CD14-positive monocyte (primary cell): ENCODE results near the gene TTLL10. TPM values are rescaled to one million over a fixed set of nuclear protein-coding genes. Genes with fewer than 3 reads are reported as not detected.

Source experiments
- DNase-seq, 3 donors: peaks; one replicate each; pipeline ENCODE4 v3.0.0-alpha.2; 2011 to 2022
- H2AFZ ChIP-seq: 2 replicates; pipeline ENCODE4 v1.6.0; 2012; ENCODE audit warnings: mild to moderate bottlenecking, low read depth, low read length, inconsistent platforms; ENCODE audit not compliant: insufficient read depth, poor library complexity, severe bottlenecking
- H3K27ac ChIP-seq, 2 donors: 1 replicate in 1 of 2; 2 replicates in 1 of 2; pipeline ENCODE4 v1.5.1; 2012 to 2013; ENCODE audit warnings: low read length in 2 of 2, control low read depth in 1 of 2, inconsistent platforms in 1 of 2, low read depth in 1 of 2, mild to moderate bottlenecking in 1 of 2
- H3K27me3 ChIP-seq, 2 donors: one replicate each; pipeline versions ENCODE4 v1.6.0 to v1.6.1; 2011 to 2013; ENCODE audit warnings: low read length in 2 of 2; ENCODE audit not compliant: control insufficient read depth in 2 of 2, insufficient read depth in 2 of 2
- H3K36me3 ChIP-seq, 2 donors: replicated peaks in 1 of 2; 1 replicate in 1 of 2; 2 replicates in 1 of 2; pipeline versions ENCODE4 v1.5.1 to v1.6.1; 2012 to 2013; ENCODE audit warnings: low read length in 2 of 2, control low read depth in 1 of 2, inconsistent platforms in 1 of 2, mild to moderate bottlenecking in 1 of 2; ENCODE audit not compliant: insufficient read depth in 2 of 2, control insufficient read depth in 1 of 2
- H3K4me1 ChIP-seq, 2 donors: 1 replicate in 1 of 2; 2 replicates in 1 of 2; pipeline versions ENCODE4 v1.5.1 to v1.6.1; 2012 to 2013; ENCODE audit warnings: low read length in 2 of 2, control low read depth in 1 of 2, inconsistent platforms in 1 of 2, mild to moderate bottlenecking in 1 of 2, moderate library complexity in 1 of 2; ENCODE audit not compliant: insufficient read depth in 2 of 2, control insufficient read depth in 1 of 2
- H3K4me2 ChIP-seq: replicated peaks from 2 replicates; pipeline ENCODE3; 2012; ENCODE audit warnings: low read length, moderate library complexity, mild to moderate bottlenecking; ENCODE audit not compliant: poor library complexity, severe bottlenecking; ENCODE audit errors: extremely low read depth
- H3K4me3 ChIP-seq, 3 experiments: fragments of 200-600 bp in 1 of 3; sonication (generic) in 1 of 3; replicated peaks in 1 of 3; 1 replicate in 2 of 3; 2 replicates in 1 of 3; pipeline ENCODE4 v1.5.1; 2011 to 2013; ENCODE audit warnings: low read length in 3 of 3, mild to moderate bottlenecking in 3 of 3, control low read depth in 2 of 3, low read depth in 2 of 3, inconsistent platforms in 1 of 3, moderate library complexity in 1 of 3
- H3K79me2 ChIP-seq: 2 replicates; pipeline ENCODE4 v1.6.0; 2012; ENCODE audit warnings: mild to moderate bottlenecking, control low read depth, inconsistent platforms, low read length, moderate library complexity; ENCODE audit not compliant: insufficient read depth
- H3K9ac ChIP-seq: 2 replicates; pipeline ENCODE4 v1.6.0; 2017; ENCODE audit warnings: low read length, mild to moderate bottlenecking; ENCODE audit not compliant: insufficient read depth, poor library complexity, severe bottlenecking
- H3K9me3 ChIP-seq, 2 donors: replicated peaks in 1 of 2; 1 replicate in 1 of 2; 2 replicates in 1 of 2; pipeline versions ENCODE4 v1.5.1 to v1.6.1; 2012 to 2013; ENCODE audit warnings: low read length in 2 of 2, control low read depth in 1 of 2; ENCODE audit not compliant: control insufficient read depth in 1 of 2, insufficient read depth in 1 of 2
- H4K20me1 ChIP-seq: 2 replicates; pipeline ENCODE4 v1.6.0; 2012; ENCODE audit warnings: mild to moderate bottlenecking, low read length, control low read depth, moderate library complexity; ENCODE audit not compliant: insufficient read depth
- H3K27ac Mint-ChIP-seq, 7 donors: one replicate each; pipeline ENCODE4 v1.8.0; 2020; ENCODE audit warnings: mild to moderate bottlenecking in 7 of 7, mixed read lengths in 7 of 7, moderate library complexity in 6 of 7, inconsistent platforms in 2 of 7
- H3K27me3 Mint-ChIP-seq, 3 donors: one replicate each; pipeline ENCODE4 v1.8.0; 2021 to 2022; ENCODE audit warnings: low read depth in 3 of 3, mild to moderate bottlenecking in 3 of 3, mixed read lengths in 3 of 3, moderate library complexity in 3 of 3, inconsistent platforms in 1 of 3
- H3K36me3 Mint-ChIP-seq, 2 donors: one replicate each; pipeline ENCODE4 v1.8.0; 2020; ENCODE audit warnings: mixed read lengths in 2 of 2, inconsistent platforms in 1 of 2, mild to moderate bottlenecking in 1 of 2
- H3K4me1 Mint-ChIP-seq: one replicate; pipeline ENCODE4 v1.8.0; 2020; ENCODE audit warnings: mild to moderate bottlenecking, mixed read lengths
- H3K4me3 Mint-ChIP-seq, 2 donors: one replicate each; pipeline ENCODE4 v1.8.0; 2020; ENCODE audit warnings: mild to moderate bottlenecking in 2 of 2, mixed read lengths in 2 of 2, moderate library complexity in 1 of 2
- H3K9me3 Mint-ChIP-seq, 7 donors: one replicate each; pipeline ENCODE4 v1.8.0; 2020 to 2022; ENCODE audit warnings: mixed read lengths in 7 of 7, mild to moderate bottlenecking in 6 of 7, moderate library complexity in 6 of 7, inconsistent platforms in 2 of 7
- CTCF ChIP-seq: fragments of 200-600 bp; IDR thresholded peaks from one replicate; pipeline ENCODE4 v1.8.0; 2022; ENCODE audit warnings: antibody characterized with exemption, mild to moderate bottlenecking
- WGBS: methylation state at CpG from one replicate; pipeline ENCODE4 v1.1.5; 2013; ENCODE audit warnings: missing lambda C conversion rate; ENCODE audit not compliant: insufficient coverage; 5-methylcytosine and 5-hydroxymethylcytosine counted together
- intact Hi-C, 2 donors: fragments of 100-400 bp; cut with micrococcal nuclease; formaldehyde crosslinking; loops; one replicate each; pipeline versions ENCODE4 v1.15.0 to v1.15.1; 2023
- polyA plus RNA-seq, 3 donors: library from polyadenylated mRNA; depleted of rRNA in 1 of 3; unstranded in 2 of 3; stranded (reverse) in 1 of 3; fragments of 300-500 nt in 2 of 3; fragments of >200 nt in 1 of 3; fragmentation: Illumina TruSeq in 2 of 3; gene quantifications; 1 replicate in 2 of 3; 2 replicates in 1 of 3; pipeline ENCODE4 v1.2.3, GENCODE V29; 2012 to 2021

TTLL10 gene
- polyA plus RNA-seq, 3 donors = 0.06 TPM; not detected in 2

- Histone ChIP-seq H3K4me2 (no peak overlapping the region), H3K27me3 (peaks cover 4 to 24% of the 10 kb centered on the region in 2 donors), H3K4me1 (no peaks in the 10 kb centered on the region), H3K4me3 (no peak overlapping the region), H3K27ac (no peak overlapping the region), H3K9ac (no peak overlapping the region), H4K20me1 (no peaks in the 10 kb centered on the region), H2AFZ (no peak overlapping the region), H3K36me3 (no peaks in the 10 kb centered on the region), H3K9me3 (no peaks in the 10 kb centered on the region), H3K79me2 (no peaks in the 10 kb centered on the region)
- Mint-ChIP-seq H3K36me3 (no peaks in the 10 kb centered on the region), H3K27ac (no peak overlapping the region), H3K9me3 (peaks cover 0 to 7% (median 0%) of the 10 kb centered on the region in 7 donors), H3K4me1 (no peaks in the 10 kb centered on the region), H3K4me3 (no peak overlapping the region), H3K27me3 (peaks cover 22 to 40% (median 31%) of the 10 kb centered on the region in 3 donors)
- intact Hi-C loops = no loop called here
- no peak for TF ChIP-seq CTCF
- no peak for DNase-seq
- 93% methylated on average over 22 of the region's 32 CpGs for WGBS
Observed at GRCh38 chr1:1169429-1170214, 4.1 kb upstream of the TTLL10 start.

- Mint-ChIP-seq H3K4me3 (no peak overlapping the region), H3K27ac (no peak overlapping the region), H3K4me1 (no peaks in the 10 kb centered on the region), H3K36me3 (no peaks in the 10 kb centered on the region), H3K27me3 (peaks cover 28 to 42% (median 35%) of the 10 kb centered on the region in 3 donors), H3K9me3 (peaks cover 2 to 13% (median 3%) of the 10 kb centered on the region in 7 donors)
- Histone ChIP-seq H4K20me1 (no peaks in the 10 kb centered on the region), H3K27me3 (peaks cover 4 to 27% of the 10 kb centered on the region in 2 donors), H3K79me2 (no peaks in the 10 kb centered on the region), H2AFZ (no peak overlapping the region), H3K4me1 (no peaks in the 10 kb centered on the region), H3K36me3 (no peaks in the 10 kb centered on the region), H3K4me2 (no peak overlapping the region), H3K9me3 (peaks cover 0 to 3% of the 10 kb centered on the region in 2 donors), H3K9ac (no peak overlapping the region), H3K27ac (no peak overlapping the region), H3K4me3 (no peak overlapping the region)
- WGBS = 64% methylated on average over 20 of the region's 26 CpGs
- intact Hi-C loops = no loop called here
- no peak for TF ChIP-seq CTCF
- no peak for DNase-seq
Observed at GRCh38 chr1:1170215-1171091, 3.2 kb upstream of the TTLL10 start.
